RWPE2 (cell line): Measurements from ENCODE around the gene ST8SIA1.

Experiments
- ATAC-seq: fragments of 200-7000 bp; cut with Tn5 transposase; 3 replicates; pipeline ENCODE4 v1.9.1; 2021; ENCODE audit warnings: low read depth
- DNase-seq: peaks from one replicate; pipeline ENCODE4 v3.0.0-alpha.2; 2020; ENCODE audit warnings: low spot score
- H3K27ac ChIP-seq: fragments of 450-650 bp; 2 replicates; pipeline ENCODE4 v1.5.1; 2017; ENCODE audit warnings: mild to moderate bottlenecking; ENCODE audit not compliant: poor library complexity, severe bottlenecking
- H3K27me3 ChIP-seq: fragments of 250-450 bp; sonication (Bioruptor Pico); 2 replicates; pipeline ENCODE4 v1.5.1; 2021; ENCODE audit warnings: mild to moderate bottlenecking, moderate library complexity; ENCODE audit not compliant: insufficient read depth, poor library complexity, severe bottlenecking
- H3K36me3 ChIP-seq: fragments of 250-450 bp; sonication (Bioruptor Pico); 2 replicates; pipeline ENCODE4 v1.5.1; 2020; ENCODE audit warnings: low read depth, mild to moderate bottlenecking, moderate library complexity
- H3K4me1 ChIP-seq: fragments of 250-450 bp; sonication (Bioruptor Pico); 2 replicates; pipeline ENCODE4 v1.5.1; 2021; ENCODE audit warnings: mild to moderate bottlenecking, moderate library complexity; ENCODE audit not compliant: insufficient read depth, poor library complexity, severe bottlenecking
- H3K4me3 ChIP-seq: fragments of 250-450 bp; sonication (Bioruptor Pico); 2 replicates; pipeline ENCODE4 v1.5.1; 2021; ENCODE audit warnings: mild to moderate bottlenecking, moderate library complexity; ENCODE audit not compliant: severe bottlenecking
- H3K9me3 ChIP-seq: fragments of 250-450 bp; sonication (Bioruptor Pico); 2 replicates; pipeline ENCODE4 v1.5.1; 2021; ENCODE audit warnings: mild to moderate bottlenecking, moderate library complexity; ENCODE audit not compliant: severe bottlenecking
- TF ChIP-seq, protein P1 (sequence below): fragments of 450-650 bp; IDR thresholded peaks from one replicate; pipeline ENCODE4 v1.5.1; 2017; ENCODE audit warnings: mild to moderate bottlenecking, moderate library complexity; ENCODE audit not compliant: poor library complexity, severe bottlenecking

ST8SIA1 gene

DNA sequence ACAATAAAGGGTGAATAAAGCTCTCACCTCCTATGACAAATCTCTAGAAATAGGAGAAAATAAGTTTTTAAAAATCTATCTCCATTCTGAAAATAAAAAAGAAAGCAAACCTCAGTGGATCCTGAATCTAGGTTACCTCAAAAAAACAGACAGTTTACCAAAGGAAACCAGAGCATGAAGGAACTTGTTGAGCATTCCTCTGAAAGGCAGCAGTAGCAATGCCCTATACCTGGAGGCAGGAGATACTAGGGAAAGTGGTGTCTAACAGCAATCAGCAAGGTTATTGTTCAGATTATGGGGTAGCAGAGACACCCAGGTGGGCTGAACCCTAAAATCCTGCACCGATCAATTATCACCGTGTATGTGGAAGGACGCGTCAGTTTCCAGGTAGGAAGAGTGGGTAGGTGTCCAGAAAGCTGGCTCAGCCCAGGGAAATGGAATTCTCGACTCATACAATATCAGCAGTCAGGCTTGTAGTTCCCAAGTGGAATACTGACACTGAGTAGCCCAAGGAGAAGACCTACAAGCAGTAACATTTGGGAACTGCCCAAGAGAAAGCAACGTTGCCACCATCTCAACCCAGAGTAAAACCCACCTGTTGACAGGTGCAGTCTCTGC is 128.3 kb downstream of the ST8SIA1 start:
- no peak overlapping the region for H3K27ac ChIP-seq
- TF ChIP-seq, protein P1, sequence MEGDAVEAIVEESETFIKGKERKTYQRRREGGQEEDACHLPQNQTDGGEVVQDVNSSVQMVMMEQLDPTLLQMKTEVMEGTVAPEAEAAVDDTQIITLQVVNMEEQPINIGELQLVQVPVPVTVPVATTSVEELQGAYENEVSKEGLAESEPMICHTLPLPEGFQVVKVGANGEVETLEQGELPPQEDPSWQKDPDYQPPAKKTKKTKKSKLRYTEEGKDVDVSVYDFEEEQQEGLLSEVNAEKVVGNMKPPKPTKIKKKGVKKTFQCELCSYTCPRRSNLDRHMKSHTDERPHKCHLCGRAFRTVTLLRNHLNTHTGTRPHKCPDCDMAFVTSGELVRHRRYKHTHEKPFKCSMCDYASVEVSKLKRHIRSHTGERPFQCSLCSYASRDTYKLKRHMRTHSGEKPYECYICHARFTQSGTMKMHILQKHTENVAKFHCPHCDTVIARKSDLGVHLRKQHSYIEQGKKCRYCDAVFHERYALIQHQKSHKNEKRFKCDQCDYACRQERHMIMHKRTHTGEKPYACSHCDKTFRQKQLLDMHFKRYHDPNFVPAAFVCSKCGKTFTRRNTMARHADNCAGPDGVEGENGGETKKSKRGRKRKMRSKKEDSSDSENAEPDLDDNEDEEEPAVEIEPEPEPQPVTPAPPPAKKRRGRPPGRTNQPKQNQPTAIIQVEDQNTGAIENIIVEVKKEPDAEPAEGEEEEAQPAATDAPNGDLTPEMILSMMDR: no peak
- no peaks in the 10 kb centered on the region for H3K4me1 ChIP-seq
- H3K9me3 ChIP-seq: no peaks in the 10 kb centered on the region
- H3K27me3 ChIP-seq: no peaks in the 10 kb centered on the region
- H3K36me3 ChIP-seq: no peaks in the 10 kb centered on the region
- ATAC-seq (no peak), DNase-seq (no peak)
- no peak overlapping the region for H3K4me3 ChIP-seq

DNA sequence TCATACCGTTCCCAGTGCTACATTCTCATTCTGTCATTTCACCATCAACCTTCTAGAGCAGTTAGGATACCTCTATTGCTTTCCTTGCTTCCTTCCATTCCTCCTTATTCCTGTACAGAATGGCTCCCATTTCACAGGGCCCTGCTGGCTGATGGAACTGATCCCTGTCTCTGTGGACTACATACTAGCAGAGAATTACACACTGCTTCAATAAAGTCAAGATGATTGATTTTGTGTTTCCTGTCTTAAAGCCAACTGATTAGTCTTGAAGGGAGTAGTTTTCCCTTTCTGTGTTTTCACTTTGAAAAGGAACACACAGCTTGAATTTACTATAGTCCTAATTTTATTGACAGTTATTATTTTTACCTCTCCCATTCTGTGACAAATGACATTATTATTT is 130.1 kb downstream of the ST8SIA1 start:
- Histone ChIP-seq H3K27ac (no peak overlapping the region), H3K36me3 (no peaks in the 10 kb centered on the region), H3K27me3 (no peaks in the 10 kb centered on the region), H3K9me3 (no peaks in the 10 kb centered on the region), H3K4me1 (no peaks in the 10 kb centered on the region), H3K4me3 (no peak overlapping the region)
- TF ChIP-seq, protein P1: no peak
- DNase-seq (no peak), ATAC-seq (no peak)

GRCh38 chr12:22202847-22203246 is 131.7 kb downstream of the ST8SIA1 start:
- Histone ChIP-seq H3K4me3 (no peak overlapping the region), H3K4me1 (no peaks in the 10 kb centered on the region), H3K27ac (no peak overlapping the region), H3K36me3 (no peaks in the 10 kb centered on the region), H3K27me3 (no peaks in the 10 kb centered on the region), H3K9me3 (no peaks in the 10 kb centered on the region)
- no peak for ATAC-seq
- TF ChIP-seq, protein P1: no peak
- no peak for DNase-seq

DNA sequence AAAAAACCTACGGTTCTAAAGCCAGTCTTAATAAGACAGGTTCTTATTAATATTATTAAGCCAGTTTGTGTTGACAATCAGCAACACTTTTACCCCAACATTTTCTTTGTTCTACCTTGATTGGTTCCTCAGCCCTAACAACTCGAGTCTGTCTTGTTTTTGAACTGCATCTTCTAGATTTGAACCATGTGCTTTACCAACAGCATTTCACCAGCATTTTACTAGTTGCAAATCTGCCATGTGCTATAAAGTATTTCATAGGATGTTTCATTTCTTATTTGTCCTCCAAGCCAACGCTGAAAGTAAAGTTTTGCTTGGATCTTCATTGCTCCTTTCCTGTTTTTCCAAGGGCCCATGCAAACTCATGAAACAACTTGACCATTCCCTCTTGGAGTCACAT is 133.4 kb downstream of the ST8SIA1 start:
- H3K4me1 ChIP-seq: no peaks in the 10 kb centered on the region
- H3K9me3 ChIP-seq: no peaks in the 10 kb centered on the region
- H3K27me3 ChIP-seq: no peaks in the 10 kb centered on the region
- ATAC-seq: no peak
- no peak overlapping the region for H3K4me3 ChIP-seq
- no peaks in the 10 kb centered on the region for H3K36me3 ChIP-seq
- TF ChIP-seq, protein P1: no peak
- DNase-seq: no peak
- no peak overlapping the region for H3K27ac ChIP-seq

GRCh38 chr12:22196236-22196635 is 138.3 kb downstream of the ST8SIA1 start:
- H3K9me3 ChIP-seq: no peaks in the 10 kb centered on the region
- ATAC-seq (no peak), DNase-seq (no peak)
- TF ChIP-seq, protein P1: no peak
- no peaks in the 10 kb centered on the region for H3K27me3 ChIP-seq
- H3K36me3 ChIP-seq: no peaks in the 10 kb centered on the region
- H3K4me1 ChIP-seq: no peaks in the 10 kb centered on the region
- H3K27ac ChIP-seq: no peak overlapping the region
- no peak overlapping the region for H3K4me3 ChIP-seq
